Common myeloid progenitor, CD34-positive (primary cell): Measurements from ENCODE around the gene FCN1.
A peak's percentile ranks its signal among the peaks of the same experiment; 100 is the strongest.

Experiments used
- CTCF ChIA-PET: fragments of 350-600 bp; sonication (Branson Sonifier 250); formaldehyde crosslinking; loops from one replicate; lab custom pipeline; 2021; ENCODE audit warnings: antibody characterized with exemption; lab: Charles Lee
- POLR2A ChIA-PET: fragments of 350-600 bp; sonication (Branson Sonifier 250); formaldehyde crosslinking; loops from one replicate; lab custom pipeline; 2021; ENCODE audit warnings: antibody characterized with exemption; lab: Charles Lee
- DNase-seq, 3 donors: peaks; one replicate each; pipeline versions ENCODE4 v3.0.0 to v3.0.0-alpha.2; 2013
- H3K27ac ChIP-seq, 2 experiments: 1 replicate in 1 of 2; 2 replicates in 1 of 2; pipeline ENCODE4 v1.7.0; 2013; ENCODE audit warnings: inconsistent platforms in 2 of 2, low read length in 2 of 2, mild to moderate bottlenecking in 2 of 2, low read depth in 1 of 2, moderate library complexity in 1 of 2; ENCODE audit not compliant: severe bottlenecking in 2 of 2, insufficient read depth in 1 of 2, poor library complexity in 1 of 2
- H3K27me3 ChIP-seq, 5 experiments: replicated peaks in 2 of 5; 1 replicate in 3 of 5; 2 replicates in 2 of 5; pipeline versions ENCODE4 v1.6.1 to v1.7.0; 2013; ENCODE audit warnings: low read length in 4 of 5, mild to moderate bottlenecking in 2 of 5, moderate library complexity in 2 of 5, inconsistent platforms in 1 of 5; ENCODE audit not compliant: insufficient read depth in 5 of 5, control insufficient read depth in 4 of 5
- H3K36me3 ChIP-seq, 4 experiments: 1 replicate in 2 of 4; 2 replicates in 2 of 4; pipeline versions ENCODE4 v1.6.1 to v1.7.0; 2013; ENCODE audit warnings: low read length in 3 of 4, control low read depth in 1 of 4, mild to moderate bottlenecking in 1 of 4; ENCODE audit not compliant: control insufficient read depth in 4 of 4, insufficient read depth in 4 of 4
- H3K4me1 ChIP-seq, 4 experiments: 1 replicate in 3 of 4; 2 replicates in 1 of 4; pipeline versions ENCODE4 v1.6.1 to v1.7.1; 2013; ENCODE audit warnings: low read length in 3 of 4, mild to moderate bottlenecking in 3 of 4, control low read depth in 1 of 4, inconsistent platforms in 1 of 4, moderate library complexity in 1 of 4; ENCODE audit not compliant: control insufficient read depth in 4 of 4, insufficient read depth in 4 of 4; ENCODE audit errors: control extremely low read depth in 1 of 4
- H3K4me3 ChIP-seq, 7 experiments: 1 replicate in 4 of 7; 2 replicates in 3 of 7; pipeline versions ENCODE4 v1.5.1 to v1.7.0; 2013; ENCODE audit warnings: mild to moderate bottlenecking in 7 of 7, low read length in 6 of 7, moderate library complexity in 6 of 7, inconsistent platforms in 2 of 7, low read depth in 2 of 7, control low read depth in 1 of 7; ENCODE audit not compliant: insufficient read depth in 4 of 7, control insufficient read depth in 1 of 7; ENCODE audit errors: extremely low read depth in 1 of 7
- H3K9me3 ChIP-seq, 5 experiments: 1 replicate in 4 of 5; 2 replicates in 1 of 5; pipeline versions ENCODE4 v1.6.1 to v1.7.1; 2013; ENCODE audit warnings: low read length in 4 of 5, mild to moderate bottlenecking in 2 of 5, inconsistent platforms in 1 of 5, low read depth in 1 of 5, moderate library complexity in 1 of 5; ENCODE audit not compliant: control insufficient read depth in 4 of 5, insufficient read depth in 2 of 5; ENCODE audit errors: control extremely low read depth in 1 of 5
- WGBS: methylation state at CpG from one replicate; pipeline ENCODE4 v1.1.5; 2013; ENCODE audit not compliant: insufficient coverage; 5-methylcytosine and 5-hydroxymethylcytosine counted together

FCN1 gene

DNA sequence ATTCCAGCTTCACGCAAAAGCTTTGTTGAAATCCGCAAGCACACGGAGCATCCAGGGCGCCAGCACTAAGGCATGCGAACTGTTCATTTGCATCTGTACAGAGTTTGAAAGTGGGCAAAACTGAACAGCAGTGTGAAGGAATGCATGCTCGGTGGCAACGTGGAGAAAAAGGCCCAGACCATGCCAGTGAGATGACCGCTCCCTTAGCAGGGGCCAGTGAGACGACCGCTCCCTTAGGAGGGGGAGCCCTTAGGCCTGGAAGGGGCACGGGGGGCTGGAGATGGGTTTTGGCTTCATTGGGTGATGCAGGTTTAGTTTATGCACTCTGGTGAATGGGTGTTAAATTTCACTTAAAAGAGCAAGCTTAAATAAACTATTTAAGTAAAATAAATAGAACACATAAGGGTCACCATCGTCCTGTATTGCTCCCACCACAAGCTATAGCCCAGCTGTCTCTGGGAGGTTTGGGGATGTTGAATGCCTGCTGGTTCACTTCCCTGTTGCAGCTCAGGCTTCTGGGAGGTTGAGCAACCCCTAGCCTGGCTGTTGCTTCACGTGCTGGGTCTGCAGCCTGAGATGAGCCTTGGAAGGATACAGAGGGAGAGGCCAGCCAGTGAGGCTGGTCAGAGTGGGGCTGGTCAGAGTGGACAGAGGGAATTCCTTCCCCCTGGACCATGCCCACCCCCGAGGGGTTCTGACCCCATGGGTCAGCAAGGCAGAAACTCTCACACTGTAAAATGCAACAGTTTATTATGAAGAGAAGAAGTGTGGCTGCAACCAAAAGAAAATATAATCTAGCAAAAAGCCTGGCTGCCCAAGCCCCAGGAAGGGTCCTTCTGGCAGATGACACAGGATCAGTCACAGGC is 4.6 kb upstream of the FCN1 start:
- DNase-seq: peak in 2 of 3 donors; percentile 42 to 47
- ChIA-PET POLR2A (no interaction called here), CTCF (no interaction called here)
- no peak overlapping the region for H3K4me3 ChIP-seq
- H3K9me3 ChIP-seq: peaks cover 0 to 14% (median 6%) of the 10 kb centered on the region in 5 experiments
- peaks cover 0 to 36% (median 4%) of the 10 kb centered on the region in 4 experiments for H3K4me1 ChIP-seq
- H3K27ac ChIP-seq: no peak overlapping the region
- no peaks in the 10 kb centered on the region for H3K27me3 ChIP-seq
- no peaks in the 10 kb centered on the region for H3K36me3 ChIP-seq
- WGBS: 94% methylated on average over 12 of the region's 14 CpGs

DNA sequence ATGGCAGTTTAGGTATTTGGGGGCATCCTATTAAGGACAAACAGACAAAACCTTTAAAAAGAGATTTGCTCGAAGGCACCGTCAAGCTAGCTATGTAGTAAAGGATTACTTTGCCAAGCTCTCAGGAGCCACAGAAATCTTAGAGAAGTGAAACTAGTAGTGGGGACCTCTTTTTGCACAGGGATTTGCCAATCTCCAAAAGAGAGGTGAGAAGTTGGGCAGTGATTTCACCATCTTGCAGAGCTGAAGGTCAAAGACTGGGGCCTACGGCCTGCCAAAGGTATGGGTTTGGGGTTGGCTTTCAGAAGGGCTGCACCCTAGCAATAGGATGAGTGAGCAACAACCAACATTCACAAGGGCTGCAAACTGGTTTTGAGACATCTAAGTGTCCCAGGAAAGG is 1.6 kb upstream of the FCN1 start:
- Histone ChIP-seq H3K4me1 (peaks cover 0 to 37% (median 4%) of the 10 kb centered on the region in 4 experiments), H3K27ac (no peak overlapping the region), H3K27me3 (no peaks in the 10 kb centered on the region), H3K9me3 (peaks cover 0 to 14% (median 6%) of the 10 kb centered on the region in 5 experiments), H3K36me3 (no peaks in the 10 kb centered on the region), H3K4me3 (no peak overlapping the region)
- DNase-seq: no peak
- ChIA-PET CTCF (no interaction called here), POLR2A (no interaction called here)
- WGBS: 100% methylated on average over 3 of the region's 3 CpGs

DNA sequence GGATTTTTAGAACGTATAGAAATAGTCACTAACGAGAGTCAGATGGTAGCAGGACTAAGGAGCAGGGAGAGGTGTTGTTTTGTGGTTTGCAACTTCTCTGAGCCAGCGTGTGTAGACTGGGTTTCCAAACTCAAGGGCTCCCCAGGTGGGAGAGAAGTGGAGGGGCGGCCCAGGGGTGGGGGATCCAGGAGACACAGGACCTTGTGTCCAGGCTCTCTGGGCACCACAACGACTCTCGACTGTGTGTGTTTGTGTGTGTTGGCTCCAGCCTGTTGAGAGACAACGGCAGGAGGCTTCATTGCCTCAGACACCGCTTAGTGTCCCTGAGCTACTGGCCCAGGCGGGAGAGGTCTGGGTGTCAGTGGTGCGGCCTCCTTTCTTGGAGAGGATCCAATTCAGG is 934 bp upstream of the FCN1 start:
- Histone ChIP-seq H3K4me3 (no peak overlapping the region), H3K27ac (no peak overlapping the region), H3K4me1 (peaks cover 0 to 36% (median 4%) of the 10 kb centered on the region in 4 experiments), H3K36me3 (no peaks in the 10 kb centered on the region), H3K9me3 (peaks cover 0 to 14% (median 6%) of the 10 kb centered on the region in 5 experiments), H3K27me3 (no peaks in the 10 kb centered on the region)
- ChIA-PET CTCF (interaction anchor here (0.6 kb wide), 1 partner anchor 63 kb away, joined by 3 read pairs; no protein-coding TSS in a partner anchor), POLR2A (no interaction called here)
- WGBS: 92% methylated on average over 10 of the region's 10 CpGs
- DNase-seq: no peak

DNA sequence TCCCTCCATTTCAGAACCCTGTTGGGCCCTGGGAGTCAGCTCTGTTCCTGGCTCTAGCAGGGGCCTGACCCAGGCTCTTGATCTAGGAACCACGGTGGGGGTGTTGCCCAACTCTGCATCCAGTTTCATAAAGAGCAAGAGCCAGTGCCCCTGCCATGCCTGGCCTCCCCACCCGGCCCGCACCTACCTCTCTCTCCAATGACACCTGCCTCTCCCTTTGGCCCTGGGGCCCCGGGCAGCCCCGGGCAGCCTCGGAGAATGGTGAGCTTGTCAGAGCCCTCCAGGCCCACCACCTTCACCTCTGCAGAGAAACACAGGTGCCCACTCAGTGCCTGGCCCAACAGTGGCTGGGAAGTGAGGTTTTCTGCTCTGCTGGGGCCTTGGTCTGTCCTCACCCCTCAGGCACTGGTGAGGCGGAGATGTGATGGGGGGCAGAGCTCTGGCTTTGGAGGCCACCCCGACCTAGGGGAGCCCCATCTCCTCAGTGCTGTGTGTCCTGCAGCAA is 1.5 kb downstream of the FCN1 start:
- Histone ChIP-seq H3K9me3 (peaks cover 0 to 14% (median 6%) of the 10 kb centered on the region in 5 experiments), H3K4me1 (peaks cover 0 to 16% (median 0%) of the 10 kb centered on the region in 4 experiments), H3K36me3 (no peaks in the 10 kb centered on the region), H3K4me3 (no peak overlapping the region), H3K27me3 (no peaks in the 10 kb centered on the region), H3K27ac (no peak overlapping the region)
- CTCF ChIA-PET: interaction anchor here (0.7 kb wide), 1 partner anchor 10 kb away, joined by 3 read pairs; no protein-coding TSS in a partner anchor
- no peak for DNase-seq
- POLR2A ChIA-PET: no interaction called here
- 93% methylated on average over 4 of the region's 8 CpGs for WGBS

DNA sequence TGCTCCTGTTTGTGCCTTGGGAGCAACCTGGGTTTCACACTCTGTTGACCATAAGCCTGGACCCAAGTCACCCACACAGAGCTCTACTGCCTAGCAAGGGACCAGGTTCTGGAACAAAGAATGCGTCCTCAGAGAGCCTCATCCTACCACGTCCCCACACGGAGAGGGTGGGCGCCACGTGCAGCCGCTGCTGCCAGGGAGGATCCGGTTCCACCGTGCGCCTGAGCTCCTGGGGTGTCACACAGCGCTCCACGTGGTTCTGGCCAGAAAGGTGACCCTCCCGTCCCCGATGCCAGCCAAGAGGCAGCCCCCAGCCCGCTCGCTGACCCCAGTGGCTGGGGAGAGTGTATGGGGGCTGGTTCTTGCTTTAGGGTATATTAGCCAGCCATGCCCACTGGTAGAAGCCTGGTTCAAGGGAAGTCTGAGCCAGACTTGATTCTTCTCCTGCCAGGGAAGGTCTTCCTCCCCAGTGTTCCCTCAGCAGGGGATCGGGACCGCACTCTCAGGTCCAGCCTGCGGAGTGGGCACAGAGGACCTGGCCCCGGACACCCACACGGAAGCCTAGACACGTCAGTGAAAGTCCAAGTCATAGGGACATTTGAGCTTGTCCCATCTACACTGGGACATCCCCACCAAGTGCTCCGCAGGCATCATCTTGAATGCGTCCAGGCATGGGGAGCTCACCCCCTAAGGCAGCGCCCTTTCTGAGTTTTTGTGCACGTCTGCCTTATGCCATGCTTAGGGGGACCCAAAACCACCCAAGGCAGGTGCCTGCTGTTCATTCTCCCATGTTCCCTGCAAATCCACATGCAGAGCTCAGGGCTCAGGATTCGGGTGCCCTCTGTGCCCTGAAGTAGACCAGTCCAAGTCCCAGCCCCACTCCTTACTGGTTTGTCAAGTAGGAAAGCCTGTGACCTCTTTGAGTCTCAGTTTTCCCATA is 2.4 kb downstream of the FCN1 start:
- CTCF ChIA-PET: interaction anchor here (0.7 kb wide), 1 partner anchor 9 kb away, joined by 3 read pairs; no protein-coding TSS in a partner anchor
- H3K27me3 ChIP-seq: no peaks in the 10 kb centered on the region
- no peak overlapping the region for H3K27ac ChIP-seq
- WGBS: 92% methylated on average over 22 of the region's 26 CpGs
- no peaks in the 10 kb centered on the region for H3K36me3 ChIP-seq
- no peak for DNase-seq
- POLR2A ChIA-PET: no interaction called here
- H3K9me3 ChIP-seq: peaks cover 0 to 14% (median 6%) of the 10 kb centered on the region in 5 experiments
- peaks cover 0 to 18% (median 0%) of the 10 kb centered on the region in 4 experiments for H3K4me1 ChIP-seq
- no peak overlapping the region for H3K4me3 ChIP-seq

DNA sequence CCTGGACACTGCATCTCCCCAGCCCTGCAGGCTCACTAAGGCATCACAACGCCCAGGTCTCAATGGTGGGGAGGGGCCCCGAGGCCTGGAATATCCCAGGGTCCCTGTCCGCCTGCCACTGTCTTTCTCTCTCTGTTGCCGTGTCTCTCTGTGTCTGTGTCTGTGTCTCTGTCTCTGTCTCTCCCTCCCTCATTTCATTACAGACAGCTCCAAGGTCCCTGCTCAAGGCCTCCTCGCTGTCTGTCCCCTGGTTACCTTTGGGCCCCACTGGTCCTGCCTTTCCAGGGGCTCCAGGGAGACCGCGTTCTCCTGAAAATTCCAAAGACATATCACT is 3.2 kb downstream of the FCN1 start:
- CTCF ChIA-PET: no interaction called here
- H3K4me3 ChIP-seq: no peak overlapping the region
- POLR2A ChIA-PET: no interaction called here
- peaks cover 0 to 24% (median 7%) of the 10 kb centered on the region in 4 experiments for H3K4me1 ChIP-seq
- H3K36me3 ChIP-seq: no peaks in the 10 kb centered on the region
- 83% methylated on average over 7 of the region's 7 CpGs for WGBS
- no peaks in the 10 kb centered on the region for H3K27me3 ChIP-seq
- H3K27ac ChIP-seq: no peak overlapping the region
- no peak for DNase-seq
- H3K9me3 ChIP-seq: peaks cover 0 to 8% (median 5%) of the 10 kb centered on the region in 5 experiments
